GM11168 (cell line): Measurements from ENCODE around the gene SMURF1.
"Not testable (repeated sequence)": the region's sequence is repeated elsewhere in the genome, so short reads cannot be mapped to it uniquely, and the experiment has no call there.

Experiments used
- in situ Hi-C: fragments of 300-500 bp; cut with MboI; formaldehyde crosslinking; loops from one replicate; pipeline ENCODE4 v1.12.0; 2022; ENCODE audit warnings: low sequenced_read_pairs; ENCODE audit not compliant: unreplicated experiment

The SMURF1 gene

DNA sequence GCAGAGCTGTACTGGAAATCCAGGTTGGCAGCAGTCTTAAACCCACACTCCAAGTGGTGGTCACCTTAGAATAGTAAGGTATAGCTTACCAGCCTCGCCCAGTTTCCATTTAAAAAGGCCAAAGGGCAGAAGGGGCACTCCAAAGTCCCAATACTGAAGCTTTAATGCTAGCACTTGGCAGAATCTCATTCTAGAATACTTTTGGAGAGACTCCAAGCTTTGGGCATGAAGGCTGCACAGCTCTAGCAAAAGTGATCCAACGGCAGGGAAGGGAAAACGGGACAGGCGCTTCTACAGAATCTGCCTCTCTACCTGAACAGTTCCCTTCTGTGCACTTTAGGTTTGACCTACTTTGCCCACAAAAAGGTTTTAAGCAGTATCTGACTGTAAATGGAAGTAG, 19.7 kb downstream of the SMURF1 start:
- in situ Hi-C loops: no loop called here

DNA sequence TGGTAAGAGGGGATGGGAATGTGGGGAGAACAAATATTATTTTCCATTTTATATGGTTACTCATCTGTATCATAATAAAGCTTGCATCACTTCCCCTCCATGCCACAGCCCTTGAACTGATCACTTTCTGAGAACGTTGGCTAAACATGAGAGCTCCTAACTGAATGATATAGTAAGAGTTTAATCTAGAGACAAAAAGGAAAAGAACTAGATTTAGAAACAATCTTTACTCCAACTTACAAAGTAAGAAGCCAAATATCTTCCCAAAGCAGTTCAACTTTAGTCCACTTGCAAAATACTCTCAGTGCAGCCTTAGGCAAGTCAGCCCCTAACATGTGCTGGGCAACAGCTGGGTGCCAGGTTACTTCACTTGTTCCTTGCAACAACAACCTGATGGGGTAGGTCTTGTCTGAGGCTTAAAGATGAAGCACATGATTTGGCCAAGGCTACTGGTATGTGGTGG, 20.3 kb downstream of the SMURF1 start:
- in situ Hi-C loops: no loop called here

DNA sequence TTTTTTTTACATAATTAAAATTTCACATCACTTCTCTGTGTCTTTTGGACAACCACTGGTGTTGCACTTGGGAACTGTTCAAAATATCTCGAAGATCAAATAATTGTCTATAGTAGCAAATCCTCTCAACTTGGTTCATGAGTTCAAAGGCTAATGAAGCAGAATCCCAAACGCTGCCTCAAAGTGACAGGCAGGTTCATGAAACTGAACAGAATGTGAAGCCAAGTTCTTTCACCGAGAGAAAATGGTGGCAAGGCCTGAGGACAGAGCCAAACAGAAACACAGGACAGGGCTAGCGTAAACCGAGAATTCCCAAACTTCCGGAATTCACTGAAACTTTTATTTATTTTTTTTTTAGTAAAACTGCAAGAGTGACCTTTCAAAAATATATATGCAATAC, 21.1 kb downstream of the SMURF1 start:
- in situ Hi-C loops: no loop called here

DNA sequence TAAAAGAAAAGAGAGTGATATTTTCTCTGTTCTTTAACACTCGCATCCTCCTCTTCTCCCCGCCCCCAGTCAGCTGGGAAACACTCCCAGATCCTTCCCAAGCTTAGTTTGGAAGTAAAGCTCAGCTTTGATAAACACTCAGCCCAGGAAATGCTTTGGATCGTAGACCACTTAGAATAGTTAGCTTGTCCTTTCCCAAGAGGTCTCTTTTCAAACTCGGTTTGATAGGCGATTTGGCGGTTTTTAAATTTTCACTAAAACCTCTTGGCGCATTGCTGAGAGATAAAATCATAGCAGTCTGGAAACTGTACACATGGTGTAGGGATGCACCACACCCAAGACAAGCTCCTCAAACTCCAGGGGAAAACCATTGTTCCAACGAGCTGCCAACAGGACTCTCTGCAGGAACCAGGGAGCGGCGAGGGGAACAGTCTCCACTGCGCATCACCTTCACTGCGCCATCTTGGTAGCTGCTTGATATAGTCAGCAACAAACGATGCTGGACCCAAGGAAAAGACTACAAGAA, 22.3 kb downstream of the SMURF1 start:
- in situ Hi-C loops: no loop called here

DNA sequence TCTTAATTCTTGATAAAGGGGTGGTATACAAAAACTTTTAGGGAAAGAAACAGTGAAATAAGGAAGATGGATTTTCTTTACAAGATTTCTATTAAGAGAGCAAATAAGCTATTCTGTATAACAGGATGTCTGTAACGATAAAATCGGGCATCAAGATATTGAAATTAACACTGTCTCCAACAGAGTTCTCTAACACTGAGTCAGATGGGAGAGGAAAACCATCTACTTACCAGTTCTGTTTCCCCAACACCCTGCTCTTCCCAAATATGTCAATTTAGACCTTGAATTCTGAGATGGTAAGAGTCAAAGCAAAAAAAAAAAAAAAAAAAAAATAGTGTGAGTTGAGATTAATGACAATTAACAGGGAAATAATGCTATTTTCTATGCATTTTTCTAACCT, 23.0 kb downstream of the SMURF1 start:
- in situ Hi-C loops: no loop called here

DNA sequence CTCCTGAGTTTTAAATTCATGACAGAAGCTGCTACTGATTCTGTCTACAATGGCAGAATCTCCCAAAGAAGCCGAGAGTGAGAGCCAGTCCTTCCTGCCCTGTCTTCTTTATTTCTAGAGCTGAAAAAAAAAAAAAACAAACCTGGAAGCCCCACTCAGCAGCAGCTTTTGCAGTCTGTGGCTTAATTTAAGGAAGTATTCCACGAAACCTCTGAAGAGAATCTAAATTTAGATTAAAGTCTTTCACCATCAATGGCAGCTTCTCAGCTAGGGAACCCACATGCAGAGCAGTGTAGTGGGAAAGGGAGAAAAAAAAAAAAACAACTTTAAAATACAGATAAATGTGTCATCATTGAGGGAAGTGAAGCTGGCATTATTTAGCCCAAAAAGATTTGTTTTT, 23.4 kb downstream of the SMURF1 start:
- in situ Hi-C loops: no loop called here

DNA sequence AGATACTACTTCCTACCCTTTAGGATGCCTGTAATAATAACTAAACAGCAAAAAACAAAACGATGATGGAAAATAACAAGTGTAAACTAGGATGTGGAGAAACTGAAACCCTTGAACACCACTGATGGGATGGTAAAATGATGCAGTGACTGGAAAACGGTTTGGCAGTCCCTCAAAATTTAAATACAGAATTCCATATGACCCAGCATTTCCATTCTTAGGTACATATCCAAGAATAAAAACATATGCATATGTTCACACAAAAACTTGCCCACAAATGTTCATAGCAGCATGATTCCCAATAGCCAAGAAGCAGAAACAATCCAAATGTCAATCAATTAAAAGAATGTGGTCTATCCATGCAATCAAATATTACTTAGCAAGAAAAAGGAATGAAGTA, 25.8 kb downstream of the SMURF1 start:
- in situ Hi-C loops: no loop called here

DNA sequence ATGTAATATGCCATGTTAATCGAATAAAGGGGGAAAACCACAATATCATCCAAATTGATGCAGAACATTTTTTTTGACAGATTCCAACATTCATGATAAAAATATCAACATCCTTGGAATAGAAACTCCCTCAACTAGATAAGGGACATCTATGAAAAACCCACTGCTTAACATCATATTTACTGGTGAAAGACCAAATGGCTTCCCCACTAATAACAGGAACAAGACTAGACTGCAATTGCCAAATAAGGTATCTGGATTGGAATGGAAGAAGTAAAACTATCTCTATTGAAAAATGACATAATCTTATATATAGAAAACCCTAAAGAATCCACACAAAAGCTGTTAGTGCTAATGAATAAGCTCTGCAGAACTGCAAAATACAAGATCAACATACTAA, 27.8 kb downstream of the SMURF1 start:
- in situ Hi-C loops: no loop called here

DNA sequence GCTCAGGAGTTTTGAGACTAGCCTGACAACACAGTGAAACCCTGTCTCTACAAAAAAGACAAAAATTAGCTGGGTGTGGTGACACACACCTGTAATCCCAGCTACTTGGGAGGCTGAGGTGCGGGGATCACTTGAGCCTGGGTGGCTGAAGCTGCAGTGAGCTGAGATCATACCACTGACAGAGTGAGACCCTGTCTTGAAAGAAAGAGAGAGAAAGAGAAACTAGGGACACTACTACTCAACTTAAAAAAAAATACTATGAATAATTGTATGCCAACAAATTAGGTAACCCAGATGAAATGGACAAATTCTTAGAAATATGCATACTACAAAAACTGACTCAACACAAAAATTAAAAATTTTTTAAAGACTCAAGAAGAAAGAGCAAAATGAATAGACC, 28.5 kb downstream of the SMURF1 start:
- in situ Hi-C loops: no loop called here

DNA sequence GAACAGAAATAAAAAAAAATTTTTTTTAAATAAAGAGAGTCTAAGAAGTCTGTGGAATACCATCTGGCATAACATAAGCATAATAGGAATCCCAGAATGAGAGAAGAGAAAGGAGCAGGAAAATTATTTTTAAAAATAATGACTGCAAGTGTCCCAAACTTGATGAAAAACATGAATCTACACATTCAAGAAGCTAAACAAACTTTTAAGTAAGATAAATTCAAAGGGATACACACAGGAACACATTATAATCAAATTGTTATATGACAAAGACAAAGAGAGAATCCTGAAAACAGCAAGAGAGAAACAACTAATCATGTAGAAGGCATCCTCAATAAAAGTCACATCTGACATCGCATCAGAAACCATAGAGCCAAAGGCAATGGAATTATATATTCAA, 30.9 kb downstream of the SMURF1 start:
- in situ Hi-C loops: no loop called here

DNA sequence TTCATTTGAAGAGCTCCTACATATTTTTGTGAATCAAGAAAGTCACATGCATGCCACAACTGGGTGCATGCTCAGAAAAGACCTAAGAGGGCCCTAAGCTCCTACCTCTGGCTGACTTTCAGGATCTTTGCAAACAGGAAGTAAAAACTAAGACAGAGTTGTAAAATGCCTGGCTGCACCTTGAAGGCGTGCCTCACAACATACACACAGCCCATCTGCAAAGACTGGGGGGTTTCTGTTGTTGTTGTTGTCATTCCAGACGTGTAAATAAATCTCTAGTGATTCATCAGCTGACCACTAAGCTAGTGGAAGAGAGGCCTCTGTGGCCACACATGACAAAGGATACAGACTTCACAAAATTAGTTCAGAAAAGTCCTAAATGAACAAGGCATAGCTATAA, 31.8 kb downstream of the SMURF1 start:
- in situ Hi-C loops: no loop called here

DNA sequence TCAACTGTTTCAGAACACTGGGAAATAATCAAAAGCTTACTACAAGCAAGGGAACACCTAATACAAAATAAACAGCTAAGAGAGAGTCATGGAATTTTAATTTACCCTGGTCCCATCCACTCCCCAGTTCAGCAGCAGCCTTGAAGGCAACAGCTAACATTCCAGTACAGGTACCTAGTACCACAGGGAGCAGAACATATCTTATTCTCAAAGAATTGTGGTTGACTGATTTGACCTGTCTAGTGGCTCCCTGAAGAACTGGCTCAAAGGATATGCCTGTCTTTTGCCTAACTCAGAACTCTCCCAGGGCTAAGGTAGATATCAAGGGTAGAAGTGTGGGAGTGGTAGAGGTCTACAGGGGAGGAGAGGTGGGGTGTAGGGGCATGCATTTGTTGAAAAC, 32.3 kb downstream of the SMURF1 start:
- in situ Hi-C loops: no loop called here

DNA sequence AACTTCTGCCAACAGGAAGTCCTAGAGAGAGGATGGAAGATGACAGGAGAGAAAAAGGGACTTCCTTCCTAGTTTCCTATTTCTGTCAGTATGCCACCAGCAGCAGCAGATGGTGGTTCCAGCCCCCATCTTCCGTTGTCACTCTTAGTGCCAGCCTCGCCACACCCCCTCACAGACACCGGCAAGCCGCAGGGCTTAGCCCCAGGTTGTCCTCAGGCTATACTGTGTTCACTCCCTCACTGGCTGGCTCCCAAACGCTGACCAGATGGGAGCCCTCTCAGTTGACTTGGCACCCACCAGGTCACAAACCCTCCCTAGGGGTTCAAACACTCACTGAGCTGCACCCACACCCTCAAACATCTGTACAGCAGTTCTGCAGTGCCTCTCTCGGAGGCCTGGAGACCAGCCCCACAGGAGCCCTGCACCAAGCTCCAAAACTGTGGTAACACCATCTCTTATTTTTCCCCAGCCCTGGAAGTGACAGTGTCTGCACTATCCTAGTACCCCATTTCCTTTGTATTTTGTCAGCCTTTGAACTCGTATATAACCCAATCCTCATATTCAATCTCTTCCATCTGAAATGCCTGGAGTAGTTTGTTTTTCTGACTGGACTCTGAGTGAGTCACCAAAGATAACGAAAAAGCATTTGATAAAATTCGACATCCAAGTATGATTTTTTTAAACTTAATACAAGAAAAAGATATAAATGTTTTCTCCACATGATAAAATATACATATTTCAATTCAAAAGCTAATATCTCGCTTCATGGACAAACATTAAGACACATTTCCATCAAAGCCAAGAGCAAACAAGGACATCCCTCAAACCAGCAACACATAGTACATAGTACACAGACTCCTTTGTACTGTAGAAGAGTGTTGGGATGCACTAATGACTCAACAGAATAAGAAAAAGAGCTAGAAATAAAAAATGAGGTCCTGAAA, 34.5 kb downstream of the SMURF1 start:
- in situ Hi-C loops: no loop called here

DNA sequence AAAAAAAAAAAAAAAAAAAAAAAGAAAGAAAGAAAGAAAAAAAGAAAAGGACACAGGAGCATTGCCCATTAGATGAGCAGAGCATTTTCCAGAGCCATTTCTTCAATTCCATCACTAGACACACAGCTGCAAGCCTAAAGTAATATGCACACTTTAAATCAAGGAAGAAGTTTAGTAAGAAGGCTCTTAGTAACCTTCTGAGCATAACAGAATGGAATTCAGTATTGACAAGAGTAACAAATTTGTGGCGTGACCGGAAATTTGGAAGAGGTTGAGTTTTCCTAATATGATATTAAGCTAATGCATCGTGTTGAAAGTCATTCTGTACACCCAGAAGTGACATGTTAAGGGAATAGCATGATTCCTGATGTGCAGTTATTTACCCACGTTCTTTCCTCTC, 35.3 kb downstream of the SMURF1 start:
- in situ Hi-C loops: no loop called here

DNA sequence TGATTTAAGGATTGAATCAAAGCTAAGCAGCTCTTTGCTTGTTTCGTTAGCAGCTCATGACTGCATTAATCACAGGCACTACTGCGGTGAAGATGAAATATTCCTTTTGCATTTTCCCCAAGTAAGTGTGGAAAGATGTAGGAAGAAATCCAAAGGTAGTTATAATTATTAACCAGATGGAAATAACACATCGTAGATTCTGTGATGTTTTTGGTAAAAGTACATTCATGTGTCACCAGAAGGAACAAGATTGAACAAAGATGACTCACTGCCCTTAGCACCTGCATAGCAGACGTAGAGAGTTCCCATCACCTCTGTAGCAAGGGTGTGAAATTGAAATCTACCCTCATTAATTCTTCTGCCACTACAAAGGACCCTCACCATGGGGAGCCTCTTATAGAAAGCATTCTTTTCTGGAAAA, 37.1 kb downstream of the SMURF1 start:
- in situ Hi-C loops: no loop called here

DNA sequence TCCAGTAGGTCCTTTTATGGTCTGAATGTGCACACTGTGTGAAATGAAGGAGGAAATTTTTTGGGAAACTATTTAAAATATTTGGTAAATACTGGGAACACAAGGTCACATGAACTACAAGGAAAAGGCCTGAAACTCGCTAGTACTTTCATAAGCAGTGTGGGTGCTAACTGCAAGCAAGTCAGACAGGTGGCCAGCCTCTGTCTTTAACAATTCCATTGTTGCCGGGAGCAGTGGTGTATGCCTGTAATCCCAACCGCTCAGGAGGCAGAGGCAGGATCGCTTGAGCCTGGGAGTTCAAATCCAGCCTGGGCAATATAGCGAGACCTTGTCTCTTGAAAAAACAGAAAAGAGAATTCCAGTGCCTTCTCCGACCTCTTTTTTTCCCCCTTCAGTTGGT, 37.5 kb downstream of the SMURF1 start:
- in situ Hi-C loops: no loop called here

DNA sequence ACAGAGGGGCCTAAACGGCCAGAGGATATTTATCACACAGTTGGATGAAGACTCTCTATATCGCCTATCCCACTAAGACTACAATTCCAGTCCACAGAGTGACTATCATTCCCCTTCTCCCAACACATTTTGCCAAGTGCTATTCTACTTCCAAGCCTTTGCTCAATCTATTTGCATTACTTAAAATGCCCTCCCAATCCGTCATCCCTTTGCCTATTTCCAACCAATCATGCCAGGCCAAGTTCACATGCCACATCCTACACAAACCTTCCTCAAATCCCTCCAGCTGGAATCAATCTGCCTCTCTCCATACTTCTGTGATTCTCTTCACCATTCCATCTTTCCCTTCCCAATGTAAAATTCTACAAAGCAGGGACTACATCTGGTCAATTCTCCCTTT, 38.2 kb downstream of the SMURF1 start:
- in situ Hi-C loops: no loop called here

DNA sequence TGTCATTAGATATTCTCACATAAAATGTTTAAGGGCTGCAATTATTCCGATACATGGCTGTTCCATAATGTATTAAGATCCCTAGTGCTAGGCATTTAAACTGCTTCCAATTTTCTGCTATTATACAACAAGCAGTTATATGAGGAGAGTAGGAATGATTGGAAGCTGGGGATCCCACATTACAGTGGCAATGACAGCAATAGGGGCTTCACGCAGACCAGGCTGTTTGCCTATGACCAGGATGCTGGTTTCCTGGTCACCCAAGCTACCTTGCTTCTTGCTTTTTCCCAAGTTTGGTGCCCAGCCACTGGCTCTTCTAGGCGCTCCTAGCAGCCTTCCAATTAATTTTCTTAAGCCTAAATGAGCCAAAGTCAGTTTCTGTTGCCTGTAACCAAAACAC, 39.3 kb downstream of the SMURF1 start:
- in situ Hi-C loops: no loop called here

DNA sequence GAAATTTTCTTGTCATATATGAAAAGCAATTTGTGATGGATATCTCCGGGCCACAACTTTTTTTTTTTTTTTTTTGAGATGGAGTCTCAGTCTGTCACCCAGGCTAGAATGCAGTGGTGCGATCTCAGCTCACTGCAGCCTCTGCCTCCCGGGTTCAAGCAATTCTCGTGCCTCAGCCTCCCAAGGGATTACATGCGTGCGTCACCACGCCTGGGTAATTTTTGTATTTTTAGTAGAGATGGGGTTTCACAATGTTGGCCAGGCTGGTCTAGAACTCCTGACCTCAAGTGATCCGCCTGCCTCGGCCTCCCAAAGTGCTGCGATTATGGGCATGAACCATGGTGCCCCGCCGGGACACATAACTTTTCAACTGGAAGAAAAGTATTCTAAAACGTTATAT, 40.1 kb downstream of the SMURF1 start:
- in situ Hi-C loops: not testable (repeated sequence)

DNA sequence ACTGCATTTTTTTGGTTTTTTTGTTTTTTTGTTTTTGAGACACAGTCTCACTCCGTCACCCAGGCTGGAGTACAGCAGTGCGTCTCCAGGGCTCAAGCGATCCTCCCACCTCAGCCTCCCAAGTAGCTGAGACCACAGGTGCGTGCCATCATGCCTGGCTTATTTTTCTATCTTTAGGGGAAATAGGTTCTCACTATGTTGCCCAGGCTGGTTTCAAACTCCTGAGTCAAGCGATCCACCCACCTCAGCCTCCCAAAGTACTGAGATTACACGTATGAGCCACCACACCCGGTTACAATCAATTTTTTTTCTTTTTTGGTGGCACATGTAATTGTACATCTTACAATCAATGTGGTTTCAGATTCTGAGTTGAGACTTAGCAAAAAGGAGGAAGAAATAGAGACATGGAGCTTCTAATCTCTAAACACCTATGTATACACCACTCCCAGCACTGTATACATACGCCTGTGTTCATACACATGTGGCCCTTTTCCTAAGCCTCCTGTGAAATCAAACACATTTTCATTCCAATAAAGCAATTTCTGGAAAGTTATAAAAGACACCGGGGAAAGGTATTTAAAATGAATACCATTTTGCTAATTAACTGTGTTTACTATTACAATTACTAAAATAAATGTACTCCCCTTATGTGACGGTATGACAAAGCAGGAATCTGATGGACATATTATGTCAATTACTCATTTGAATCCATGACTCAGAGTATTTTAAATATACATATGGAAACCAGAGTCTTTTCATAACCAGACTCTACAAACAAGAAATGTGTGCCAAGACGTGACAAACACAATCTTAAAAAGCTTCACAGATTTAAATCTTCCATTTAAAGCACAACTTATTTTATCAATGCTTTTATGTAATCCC, 40.9 kb downstream of the SMURF1 start:
- in situ Hi-C loops: no loop called here

DNA sequence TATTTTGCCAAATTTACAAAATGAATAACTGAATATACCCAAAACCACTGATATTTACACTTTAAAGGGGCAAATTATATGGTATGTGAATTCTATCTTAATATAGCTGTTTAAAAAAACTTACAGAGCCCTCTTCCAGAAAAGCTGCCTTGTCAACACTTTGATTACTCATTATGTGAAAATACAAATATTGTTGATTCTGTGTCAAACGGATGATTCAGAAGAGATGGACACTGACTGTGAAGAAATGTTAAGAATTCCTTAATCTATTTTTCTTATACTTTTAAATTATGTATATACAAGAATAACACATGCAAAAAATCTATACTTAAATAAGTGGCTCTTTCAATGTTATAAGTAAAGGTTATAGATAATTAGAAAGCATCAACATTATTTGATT, 41.5 kb downstream of the SMURF1 start:
- in situ Hi-C loops: no loop called here
